Motor neuron (in vitro differentiated cells): Measurements from ENCODE around the gene ADCY3. TPM values are rescaled to one million over a fixed set of nuclear protein-coding genes. Genes with fewer than 3 reads are reported as not detected.

Experiments
- ATAC-seq, 8 experiments: fragments of 200-7000 bp; cut with Tn5 transposase; replicated peaks in 6 of 8; 2 replicates each; pipeline ENCODE4 v1.8.0; 2021; ENCODE audit warnings: mild to moderate bottlenecking in 8 of 8, moderate library complexity in 8 of 8
- H3K27ac ChIP-seq, 2 donors: fragments of 250-450 bp; sonication (Bioruptor Pico); 2 replicates each; pipeline ENCODE4 v1.9.0; 2021; ENCODE audit warnings: antibody characterized with exemption in 2 of 2, mild to moderate bottlenecking in 2 of 2, moderate library complexity in 1 of 2
- H3K4me1 ChIP-seq, 2 donors: fragments of 250-450 bp; sonication (Bioruptor Pico); replicated peaks in 1 of 2; 2 replicates each; pipeline ENCODE4 v1.6.1; 2021; ENCODE audit warnings: antibody characterized with exemption in 2 of 2, mild to moderate bottlenecking in 2 of 2, moderate library complexity in 1 of 2
- H3K4me3 ChIP-seq, 5 donors: fragments of 250-450 bp; sonication (Bioruptor Pico); 2 replicates each; pipeline ENCODE4 v1.9.0; 2021; ENCODE audit warnings: antibody characterized with exemption in 5 of 5, mild to moderate bottlenecking in 5 of 5, moderate library complexity in 4 of 5
- WGBS, 10 experiments: fragments of 450-650 bp; shearing (Covaris generic); methylation state at CpG; one replicate each; pipeline ENCODE4 v1.0.0; 2022; 5-methylcytosine and 5-hydroxymethylcytosine counted together
- in situ Hi-C, 9 experiments: fragments of 400-800 bp; cut with MboI; loops; one replicate each; pipeline ENCODE4 v1.15.0; 2021; ENCODE audit warnings: low sequenced_read_pairs in 9 of 9, low pct_unique_long_range_greater_than_20kb in 2 of 9; ENCODE audit not compliant: unreplicated experiment in 9 of 9
- total RNA-seq, 8 experiments: library from RNA; unstranded; fragments of 300-600 nt; gene quantifications; 2 replicates each; pipeline versions ENCODE4 v1.2.3 to v1.2.4, GENCODE V29; 2022

The ADCY3 gene
- total RNA-seq, 8 experiments from 2014 or later: 10.2 to 91.3 (median 20.6) TPM

DNA sequence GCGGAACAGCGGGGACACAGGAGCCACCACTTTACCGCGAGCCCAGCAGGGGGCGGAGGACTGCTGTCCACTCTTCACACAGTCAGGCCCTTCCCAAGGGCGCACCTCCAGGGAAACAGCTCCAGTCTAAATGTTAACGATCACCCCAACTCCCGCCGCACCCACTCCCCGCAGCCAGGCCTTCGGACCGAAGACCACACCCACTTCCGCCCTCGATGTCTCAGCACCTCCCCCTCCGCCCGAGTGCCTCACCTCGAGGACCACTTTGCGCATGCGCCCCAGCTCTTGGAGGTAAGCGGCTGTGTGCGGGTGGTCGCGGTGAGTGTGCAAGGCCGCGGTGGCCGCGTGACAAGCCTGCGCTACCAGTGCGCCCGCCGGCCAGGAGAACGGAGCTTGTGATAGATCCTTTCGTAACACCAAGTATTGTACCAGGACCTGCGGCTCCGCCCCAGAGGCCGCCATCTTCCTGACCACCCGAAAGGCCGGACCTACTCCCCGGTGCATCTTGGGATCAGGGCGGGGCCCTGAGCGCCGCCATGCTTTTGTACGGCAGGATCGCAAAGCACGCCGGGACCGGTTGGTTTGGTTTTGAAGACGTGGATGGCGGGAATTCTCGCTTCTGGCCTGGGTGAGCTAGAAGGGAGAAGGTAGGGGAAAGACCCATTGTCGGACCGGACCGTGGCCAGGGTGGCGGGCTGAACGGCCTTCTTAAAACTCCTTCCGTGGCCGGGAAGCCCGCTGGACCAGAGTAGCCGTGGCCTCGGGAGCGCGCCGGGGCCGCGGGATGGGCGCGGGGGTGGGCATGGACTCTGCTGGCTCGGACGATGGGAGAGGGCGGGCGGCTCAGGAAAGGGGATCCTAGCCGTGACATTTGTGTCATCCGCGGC lies 126.9 kb downstream of the ADCY3 start, which contains the start of the genes CENPO and PTRHD1:
CENPO (plus strand) TSS at position 552 of the 887 bp plus-strand sequence. CDS start 495 bp downstream, outside the sequence.
PTRHD1 (minus strand) TSS at position 518 of the 887 bp plus-strand sequence; CDS start at position 504, 14 bp downstream.
- Histone ChIP-seq H3K27ac (peak within 1 kb of the TSS; percentile 100), H3K4me1 (peaks cover 5 to 6% of the 10 kb centered on the region in 2 donors), H3K4me3 (peak within 1 kb of the TSS; percentile 78 to 99 (median 90))
- 0 to 3% (median 0%) methylated on average over 2 to 19 of the region's 74 CpGs; no CpG with 5 or more reads in 5 of the 10 experiments for WGBS, 10 experiments
- in situ Hi-C loops: no loop called here
- peak; percentile 89 to 94 (median 92) for ATAC-seq

DNA sequence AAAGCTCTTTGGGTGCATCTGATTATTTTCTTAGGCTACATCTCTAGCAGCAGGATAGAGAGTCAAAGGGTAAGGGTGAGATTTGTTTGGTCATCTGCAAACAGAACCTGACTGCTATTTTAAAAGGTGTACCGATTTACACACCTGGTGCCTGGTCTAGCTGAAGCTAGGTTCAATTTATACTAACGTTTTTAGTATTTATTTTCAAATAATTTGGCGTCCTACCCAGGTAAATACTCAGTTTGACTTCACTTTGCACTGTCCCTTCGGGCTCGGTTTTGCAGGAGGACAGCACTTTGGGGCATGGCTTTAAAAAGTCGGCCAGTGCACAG lies 127.5 kb downstream of the ADCY3 start:
- in situ Hi-C loops: no loop called here

DNA sequence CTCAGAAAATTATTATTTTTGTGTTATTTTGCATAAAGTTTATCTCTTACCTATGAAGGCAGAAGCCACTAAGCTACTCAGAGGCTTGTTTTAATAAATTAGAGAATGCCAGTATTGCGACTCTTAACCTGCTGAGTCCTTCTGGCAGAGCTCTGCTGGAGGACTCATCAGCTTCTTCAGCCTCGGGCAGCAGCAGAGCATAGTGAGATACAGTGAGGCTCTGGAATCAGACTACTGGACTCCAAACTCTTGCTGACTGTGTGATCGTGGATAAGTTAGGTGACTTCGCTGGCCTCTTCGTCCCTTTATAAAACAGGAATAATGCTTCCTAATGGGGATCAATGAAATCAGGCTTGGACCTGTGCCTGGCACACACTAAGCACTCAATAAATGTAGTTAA lies 128.6 kb downstream of the ADCY3 start:
- Histone ChIP-seq H3K4me1 (peaks cover 5 to 6% of the 10 kb centered on the region in 2 donors), H3K4me3 (no peak overlapping the region), H3K27ac (no peak overlapping the region)
- WGBS, 10 experiments: 77 to 100% (median 94%) methylated on average over 3 to 5 of the region's 5 CpGs; no CpG with 5 or more reads in 4 of the 10 experiments
- in situ Hi-C loops: no loop called here
- no peak for ATAC-seq

More for the DNA sequence above, 127.5 kb downstream of the ADCY3 start:
- no peak for ATAC-seq
- Histone ChIP-seq H3K27ac (peak overlapping the region; percentile 100), H3K4me3 (peak overlapping the region; percentile 78 to 99 (median 90)), H3K4me1 (peaks cover 5 to 6% of the 10 kb centered on the region in 2 donors)
- WGBS, 10 experiments: 0 to 20% (median 0%) methylated on average over 1 to 5 of the region's 6 CpGs; no CpG with 5 or more reads in 4 of the 10 experiments

DNA sequence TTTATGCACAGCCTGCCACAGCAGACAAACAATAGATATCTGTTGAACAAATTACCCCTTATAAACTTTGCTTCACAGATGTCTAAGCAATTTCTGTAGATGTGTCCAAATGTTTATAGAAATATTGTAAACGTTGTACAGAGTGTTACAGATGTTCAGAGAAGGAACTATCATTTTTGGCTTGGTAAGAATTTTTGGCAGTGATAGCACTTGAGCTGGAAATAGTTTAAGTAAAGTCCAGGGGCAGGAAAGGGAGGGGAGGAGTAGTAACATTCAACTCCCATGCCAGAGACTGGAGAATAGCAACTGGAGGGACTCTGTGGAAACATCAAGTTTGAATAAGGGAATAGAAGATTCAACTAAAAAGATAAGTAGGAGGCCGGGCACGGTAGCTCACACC lies 131.2 kb downstream of the ADCY3 start:
- in situ Hi-C loops: no loop called here
- no peak for ATAC-seq
- Histone ChIP-seq H3K4me1 (peaks cover 5 to 6% of the 10 kb centered on the region in 2 donors), H3K4me3 (no peak overlapping the region), H3K27ac (no peak overlapping the region)
- 0 to 100% (median 83%) methylated on average over 1 to 3 of the region's 3 CpGs; no CpG with 5 or more reads in 1 of the 10 experiments for WGBS, 10 experiments

DNA sequence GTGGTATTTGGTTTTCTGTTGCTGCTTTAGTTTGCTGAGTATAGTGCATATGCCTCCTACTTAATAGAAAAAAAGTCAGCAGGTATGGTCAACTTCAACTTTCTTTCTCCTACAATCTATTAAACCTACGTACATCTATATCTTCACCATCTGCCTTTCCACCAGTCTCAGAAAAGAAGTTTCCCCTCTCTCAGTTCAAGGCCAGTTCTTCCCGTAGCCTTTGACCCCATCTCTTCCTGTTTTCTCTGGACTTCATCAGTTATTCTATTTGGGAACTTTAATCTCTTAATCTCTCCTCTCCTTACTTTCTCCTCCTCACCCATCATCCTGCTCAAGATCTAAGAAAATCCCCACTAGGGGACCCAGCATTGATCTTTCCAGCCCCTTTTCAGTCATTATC lies 132.5 kb downstream of the ADCY3 start:
- in situ Hi-C loops: no loop called here
- 70 to 100% (median 100%) methylated on average over 1 to 2 of the region's 2 CpGs; no CpG with 5 or more reads in 2 of the 10 experiments for WGBS, 10 experiments
- H3K27ac ChIP-seq: no peak overlapping the region
- H3K4me3 ChIP-seq: no peak overlapping the region
- H3K4me1 ChIP-seq: peaks cover 5 to 6% of the 10 kb centered on the region in 2 donors
- no peak for ATAC-seq

DNA sequence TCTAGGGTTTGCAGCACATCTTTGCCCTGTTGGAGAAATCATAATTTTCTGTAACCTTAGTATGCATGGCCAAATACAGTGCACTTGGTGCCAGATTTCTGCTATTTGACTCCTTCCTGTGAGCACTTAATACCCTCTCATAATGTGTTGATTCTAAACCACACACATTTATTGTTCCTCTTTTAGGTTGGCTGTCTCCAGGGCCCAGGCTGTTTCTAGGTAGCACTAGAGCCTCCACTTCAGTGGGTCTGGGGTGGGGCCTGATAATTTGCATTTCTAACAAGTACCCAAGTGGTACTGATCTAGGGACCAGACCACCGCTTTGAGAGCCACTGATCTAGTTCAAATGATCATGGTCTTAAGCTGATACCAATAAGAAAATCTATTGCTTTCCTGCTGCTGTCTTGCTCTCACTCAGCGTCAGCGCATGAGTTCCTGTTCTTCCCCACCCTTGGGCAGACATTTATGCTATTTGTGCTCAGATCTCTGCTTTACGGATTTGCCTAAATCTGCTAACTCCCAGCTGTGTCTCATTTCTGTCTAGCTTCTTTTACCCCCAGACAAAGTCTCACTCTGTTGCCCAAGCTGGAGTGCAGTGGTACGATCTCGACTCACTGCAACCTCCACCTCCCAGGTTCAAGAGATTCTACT lies 134.2 kb downstream of the ADCY3 start:
- no peak overlapping the region for H3K27ac ChIP-seq
- H3K4me1 ChIP-seq: no peaks in the 10 kb centered on the region
- WGBS, 10 experiments: 50 to 100% (median 92%) methylated on average over 1 to 6 of the region's 6 CpGs; no CpG with 5 or more reads in 2 of the 10 experiments
- ATAC-seq: peak in 1 of 8 experiments; percentile 52
- in situ Hi-C loops: no loop called here
- no peak overlapping the region for H3K4me3 ChIP-seq

DNA sequence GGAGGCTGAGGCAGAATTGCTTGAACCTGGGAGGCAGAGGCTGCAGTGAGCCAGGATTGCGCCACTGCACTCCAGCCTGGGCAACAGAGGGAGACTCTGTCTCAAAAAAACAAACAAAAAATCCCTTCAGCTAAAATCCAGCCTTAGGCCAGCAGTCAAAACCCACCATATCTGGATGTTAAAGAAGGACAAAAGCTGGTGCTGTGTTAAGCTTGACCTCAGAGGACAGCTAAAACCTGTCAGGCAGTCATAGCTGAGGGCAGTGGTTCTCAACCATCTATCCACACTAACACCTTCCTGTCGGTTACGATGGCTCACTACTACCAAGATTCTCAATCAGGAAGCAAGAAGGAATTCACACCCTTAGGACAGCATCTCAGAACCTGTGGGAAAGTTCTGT lies 136.4 kb downstream of the ADCY3 start:
- Histone ChIP-seq H3K4me3 (no peak overlapping the region), H3K27ac (no peak overlapping the region), H3K4me1 (no peaks in the 10 kb centered on the region)
- 90 to 100% (median 94%) methylated on average over 1 to 3 of the region's 3 CpGs; no CpG with 5 or more reads in 4 of the 10 experiments for WGBS, 10 experiments
- in situ Hi-C loops: no loop called here
- no peak for ATAC-seq

DNA sequence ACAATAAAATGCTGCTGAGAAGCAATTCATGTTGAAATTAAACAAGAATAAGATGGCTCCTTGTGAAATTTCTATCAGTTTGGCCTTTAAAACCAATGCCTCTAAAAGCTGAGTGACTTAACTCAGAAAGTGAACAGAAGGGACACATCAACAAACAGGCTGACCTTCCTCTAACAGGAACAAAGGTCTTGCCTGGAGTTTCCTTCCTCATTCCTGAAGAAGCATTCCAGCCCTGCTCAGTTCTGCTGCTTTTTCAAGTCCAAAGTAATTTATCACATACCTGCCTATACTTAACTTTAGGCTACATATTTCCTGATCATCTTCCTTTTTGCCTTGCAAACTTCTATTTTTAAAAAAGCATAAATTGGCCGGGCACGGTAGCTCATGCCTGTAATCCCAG lies 140.9 kb downstream of the ADCY3 start:
- no peak overlapping the region for H3K4me3 ChIP-seq
- H3K4me1 ChIP-seq: no peaks in the 10 kb centered on the region
- H3K27ac ChIP-seq: no peak overlapping the region
- ATAC-seq: no peak
- in situ Hi-C loops: no loop called here
- 83 to 100% (median 100%) methylated on average over 2 of the region's 2 CpGs; no CpG with 5 or more reads in 5 of the 10 experiments for WGBS, 10 experiments

DNA sequence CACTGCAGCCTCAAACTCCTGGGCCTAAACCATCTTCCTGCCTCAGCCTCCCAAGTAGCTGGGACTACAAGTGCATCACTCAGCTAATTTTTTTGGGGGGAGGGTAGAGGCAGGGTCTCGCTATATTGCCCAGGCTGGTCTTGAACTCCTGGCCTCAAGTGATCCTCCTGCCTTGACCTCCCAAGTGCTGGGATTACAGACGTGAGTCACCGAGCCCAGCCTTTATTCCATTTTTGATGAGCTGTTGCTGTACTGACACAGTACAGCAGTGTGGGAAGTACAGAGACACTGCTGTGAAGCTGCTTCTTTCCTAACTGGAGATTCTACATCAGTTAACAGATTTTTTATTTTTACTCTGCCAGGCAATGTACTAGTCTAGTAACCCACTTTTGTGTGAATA lies 145.7 kb downstream of the ADCY3 start:
- peak in 1 of 8 experiments; percentile 25 for ATAC-seq
- Histone ChIP-seq H3K4me3 (no peak overlapping the region), H3K4me1 (peaks cover 0 to 8% of the 10 kb centered on the region in 2 donors), H3K27ac (no peak overlapping the region)
- WGBS, 10 experiments: 40 to 100% (median 85%) methylated on average over 1 to 3 of the region's 3 CpGs; no CpG with 5 or more reads in 2 of the 10 experiments
- in situ Hi-C loops: loop anchor here in 1 of 9 experiments (25.0 kb wide), 1 partner anchor 362 kb away; no protein-coding TSS in a partner anchor

DNA sequence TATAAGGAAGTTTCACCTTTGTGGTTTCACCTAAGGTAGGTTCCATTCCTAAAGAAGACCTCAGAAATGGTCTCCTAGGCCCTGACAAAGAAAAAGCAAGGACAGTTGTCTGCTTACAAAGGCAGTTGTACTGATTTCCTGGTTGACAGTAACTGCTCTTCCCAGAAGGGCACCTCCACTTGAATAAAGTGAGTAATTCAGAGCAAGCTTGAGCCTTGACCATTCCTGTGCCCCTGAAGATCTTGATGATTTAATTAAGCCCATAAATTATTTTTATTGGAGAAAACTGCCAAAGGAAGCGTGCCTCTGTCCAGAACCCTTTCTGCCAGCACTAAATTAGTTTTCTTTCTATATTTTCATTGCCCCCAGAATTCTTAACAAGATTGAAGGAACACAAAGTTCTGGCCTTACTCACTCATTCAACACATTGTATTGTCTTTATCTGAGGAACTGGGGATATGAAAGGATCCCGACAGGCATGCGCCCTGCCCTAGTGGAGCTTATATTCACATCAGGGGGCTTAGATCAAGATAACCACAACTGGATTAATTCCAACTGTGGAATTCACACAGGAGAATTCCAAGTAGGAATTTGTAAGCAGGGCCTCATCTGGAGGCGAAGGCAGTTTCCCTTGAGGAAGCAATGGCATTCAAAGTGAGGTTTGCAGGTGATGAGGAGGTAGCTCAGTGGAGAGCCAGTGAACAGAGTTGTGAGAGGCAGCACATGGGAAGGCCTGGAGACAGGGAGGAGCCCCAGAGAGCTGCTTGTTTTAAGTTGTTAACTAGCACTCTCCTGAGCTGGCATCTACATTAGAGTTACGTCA lies 148.1 kb downstream of the ADCY3 start:
- Histone ChIP-seq H3K4me3 (no peak overlapping the region), H3K4me1 (peaks cover 0 to 8% of the 10 kb centered on the region in 2 donors), H3K27ac (no peak overlapping the region)
- 52 to 100% (median 78%) methylated on average over 1 to 5 of the region's 5 CpGs; no CpG with 5 or more reads in 1 of the 10 experiments for WGBS, 10 experiments
- peak in 6 of 8 experiments; percentile 38 to 80 (median 54) for ATAC-seq
- in situ Hi-C loops: loop anchor here in 1 of 9 experiments (25.0 kb wide), 1 partner anchor 360 kb away; no protein-coding TSS in a partner anchor

DNA sequence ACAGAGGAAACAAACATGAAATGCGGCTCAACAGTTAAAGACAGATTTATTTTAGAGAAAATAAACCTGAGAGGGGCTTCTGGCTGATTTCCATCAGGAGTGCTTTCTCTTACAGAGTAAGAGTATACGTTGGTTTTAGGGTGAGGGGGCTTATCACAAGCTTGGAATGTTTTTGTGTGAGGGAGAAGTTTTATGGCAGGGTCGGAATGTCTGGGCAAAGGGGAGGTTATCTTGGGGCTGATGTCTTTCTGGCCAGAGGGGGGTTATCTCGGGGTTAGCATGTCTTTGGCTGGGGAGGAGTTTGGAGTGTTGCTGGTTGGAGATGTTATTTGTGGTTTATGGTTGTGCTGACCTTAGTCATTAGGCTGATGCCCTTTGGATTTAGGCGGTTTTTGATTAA lies 149.0 kb downstream of the ADCY3 start:
- in situ Hi-C loops: loop anchor here in 1 of 9 experiments (25.0 kb wide), 1 partner anchor 359 kb away; no protein-coding TSS in a partner anchor
- Histone ChIP-seq H3K4me3 (no peak overlapping the region), H3K27ac (no peak overlapping the region), H3K4me1 (peaks cover 0 to 8% of the 10 kb centered on the region in 2 donors)
- ATAC-seq: no peak
- 80 to 100% (median 83%) methylated on average over 1 to 4 of the region's 5 CpGs; no CpG with 5 or more reads in 3 of the 10 experiments for WGBS, 10 experiments
